ENCODE measurements around the gene SLC5A3. TPM values are rescaled to one million over a fixed set of nuclear protein-coding genes. Genes with fewer than 3 reads are reported as not detected.

The SLC5A3 gene
- total RNA-seq, 1 experiment from 2014 or later, result 12.3 TPM

GRCh38 chr21:34037009-34037795 lies 36.2 kb upstream of the SLC5A3 start:
- no peak overlapping the region for H3K27ac Mint-ChIP-seq
- no peak overlapping the region for H3K14ac ChIP-seq (ENCODE audit: insufficient read depth, low read length)
- no peaks in the 10 kb centered on the region; a peak in 1 of 5 replicates for H3K9me3 Mint-ChIP-seq
- no peaks in the 10 kb centered on the region for H3K36me3 Mint-ChIP-seq (ENCODE audit: insufficient read depth in 1 of 3, low read depth in 3 of 3)
- H2AK5ac ChIP-seq (ENCODE audit: insufficient read length, low read length), result no peak overlapping the region
- no peak overlapping the region for H3K56ac ChIP-seq (ENCODE audit: insufficient read length, low read depth, low read length)
- H3K27me3 ChIP-seq (ENCODE audit: insufficient read depth, low read length), result no peaks in the 10 kb centered on the region
- no peak overlapping the region for H4K5ac ChIP-seq (ENCODE audit: insufficient read length, low read depth, low read length)
- no peak overlapping the region for H3K27ac ChIP-seq (ENCODE audit: insufficient read length, low read depth, low read length)
- no peak overlapping the region for H3K4me2 ChIP-seq (ENCODE audit: insufficient read depth, insufficient read length, low read length)
- H4K8ac ChIP-seq (replicated peaks; ENCODE audit: insufficient read length, low read depth, low read length), result no peak overlapping the region
- no peak overlapping the region for H3K23ac ChIP-seq (ENCODE audit: insufficient read length, low read depth, low read length)
- H2AFZ ChIP-seq (ENCODE audit: low read length), result no peak overlapping the region
- TF ChIP-seq CTCF (conservative IDR thresholded peaks at IDR 0.05), result no peak
- H2BK20ac ChIP-seq (ENCODE audit: low read depth, low read length, poor library complexity, severe bottlenecking), result no peak overlapping the region
- no CpG with 5 or more reads among the region's 11 CpGs for WGBS (ENCODE audit: extremely low coverage, insufficient read length, low lambda C conversion rate)
- H2BK5ac ChIP-seq (ENCODE audit: insufficient read length, low read length), result no peak overlapping the region
- H3K23me2 ChIP-seq (ENCODE audit: insufficient read length, low read depth, low read length, poor library complexity, severe bottlenecking), result peaks cover 3% of the 10 kb centered on the region
- H3K4ac ChIP-seq (ENCODE audit: low read depth, low read length), result no peak overlapping the region
- H3K4me1 ChIP-seq (ENCODE audit: insufficient read depth, low read length), result peaks cover 5% of the 10 kb centered on the region; the same call in 1 of the 2 replicates
- no peak overlapping the region for H2BK120ac ChIP-seq (ENCODE audit: low read depth, low read length, poor library complexity, severe bottlenecking)
- no peaks in the 10 kb centered on the region for H3K79me1 ChIP-seq (ENCODE audit: insufficient read depth, low read depth, low read length, poor library complexity, severe bottlenecking)
- no peak overlapping the region for H3K18ac ChIP-seq (ENCODE audit: insufficient read length, low read depth, low read length)
- no peak overlapping the region for H4K91ac ChIP-seq (ENCODE audit: insufficient read length, low read depth, low read length)
- DNase-seq, result no peak
- no peak overlapping the region for H3T11ph ChIP-seq (ENCODE audit: low read length)
- H2BK12ac ChIP-seq (ENCODE audit: insufficient read length, low read depth, low read length), result no peak overlapping the region
- H3K9me3 ChIP-seq (ENCODE audit: control insufficient read depth, low read depth, low read length), result no peaks in the 10 kb centered on the region
- H3K27me3 Mint-ChIP-seq (ENCODE audit: low read depth), result no peaks in the 10 kb centered on the region; the same call in 1 of the 2 replicates
- H2BK15ac ChIP-seq (ENCODE audit: low read depth, low read length), result no peak overlapping the region
- no peak overlapping the region for H3K9ac ChIP-seq (ENCODE audit: extremely low read depth, insufficient read length, low read length)
- H3K79me2 ChIP-seq (ENCODE audit: insufficient read depth, low read length), result no peaks in the 10 kb centered on the region
- H3K4me1 Mint-ChIP-seq, result peaks cover 15 to 18% of the 10 kb centered on the region in 2 experiments
- no peak overlapping the region for H3K4me3 Mint-ChIP-seq
- no peaks in the 10 kb centered on the region for H4K20me1 ChIP-seq (ENCODE audit: control insufficient read depth, insufficient read depth, insufficient read length)
